GM18526 (cell line): ENCODE results near the gene PPIE.

Experiments
- POLR2A ChIP-seq: IDR thresholded peaks from 3 replicates; pipeline ENCODE4 v1.6.1; 2011; ENCODE audit not compliant: insufficient read length; ENCODE audit errors: extremely low read depth

The PPIE gene

DNA sequence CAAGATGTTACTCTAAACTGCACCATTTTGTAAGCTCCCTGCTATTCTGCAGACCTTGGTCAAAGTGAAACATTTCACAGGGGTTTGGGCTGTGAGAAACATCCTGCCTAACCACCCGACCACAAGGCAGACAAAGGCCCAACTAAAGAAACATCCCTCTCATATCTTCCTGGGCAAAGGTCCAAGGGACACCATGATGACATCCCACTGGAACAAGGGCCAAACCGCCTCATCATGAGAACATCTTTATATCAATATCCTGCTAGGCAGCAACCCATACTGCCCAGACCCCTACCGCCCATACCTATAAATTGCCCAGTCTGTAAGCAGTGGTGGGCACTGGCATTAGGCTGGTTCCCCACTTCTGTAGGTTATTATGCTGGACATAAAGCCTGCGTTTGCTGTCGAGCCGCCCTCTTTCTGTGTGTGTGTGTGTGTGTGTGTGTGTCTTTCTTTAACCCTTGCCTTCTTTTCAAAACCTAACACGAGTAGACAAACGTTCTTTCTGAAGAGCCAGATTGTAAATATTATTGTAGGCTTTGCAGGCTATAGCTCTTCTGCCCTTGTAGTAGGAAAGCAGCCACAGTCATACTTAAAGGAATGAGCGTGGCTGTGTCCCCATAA lies 1.0 kb upstream of the PPIE start:
- TF ChIP-seq POLR2A: no peak

DNA sequence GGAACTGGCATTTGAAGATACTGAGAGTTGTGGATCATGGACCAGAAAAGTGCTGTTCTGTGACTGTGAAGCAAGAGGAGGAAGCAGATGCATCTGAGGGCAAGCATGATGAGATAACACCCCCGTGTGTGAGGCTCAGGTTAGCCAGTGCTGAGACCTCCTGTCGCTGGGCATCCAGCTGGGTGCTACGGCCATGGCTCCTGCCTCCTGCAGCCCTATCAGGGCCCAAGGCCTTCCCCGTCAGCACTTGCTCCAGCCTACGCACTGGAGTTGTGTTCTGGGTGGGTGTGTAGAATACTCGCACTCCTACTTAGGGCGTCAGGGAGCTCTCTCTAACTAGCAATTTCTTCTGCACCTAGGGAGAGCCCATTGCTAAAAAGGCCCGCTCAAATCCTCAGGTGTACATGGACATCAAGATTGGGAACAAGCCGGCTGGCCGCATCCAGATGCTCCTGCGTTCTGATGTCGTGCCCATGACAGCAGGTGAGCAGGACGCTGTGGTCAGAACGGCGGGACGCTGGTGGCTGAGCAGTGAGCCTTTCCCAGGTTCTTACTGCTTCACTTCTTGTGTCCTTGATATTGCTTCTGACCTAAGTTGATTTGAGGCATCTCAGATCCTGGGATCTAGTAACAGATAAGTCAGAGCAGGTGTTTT lies 6.5 kb downstream of the PPIE start:
- no peak for TF ChIP-seq POLR2A

DNA sequence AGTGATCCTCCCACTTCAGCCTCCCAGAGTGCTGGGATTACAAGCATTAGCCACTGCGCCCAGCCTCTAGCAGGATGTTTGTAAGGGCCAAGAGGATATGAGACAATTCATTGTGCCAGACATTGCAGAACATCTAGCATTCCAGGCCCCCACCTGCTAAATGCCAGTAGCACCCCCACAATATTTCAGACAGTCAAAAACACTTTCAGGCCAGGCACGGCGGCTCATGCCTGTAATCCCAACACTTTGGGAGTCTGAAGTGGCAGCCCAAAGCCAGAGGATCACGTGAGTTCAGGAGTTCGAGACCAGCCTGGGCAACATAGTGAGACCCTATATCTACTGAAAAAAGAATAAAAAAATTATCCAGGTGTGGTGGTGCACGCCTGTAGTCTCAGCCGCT lies 12.9 kb downstream of the PPIE start:
- no peak for TF ChIP-seq POLR2A

DNA sequence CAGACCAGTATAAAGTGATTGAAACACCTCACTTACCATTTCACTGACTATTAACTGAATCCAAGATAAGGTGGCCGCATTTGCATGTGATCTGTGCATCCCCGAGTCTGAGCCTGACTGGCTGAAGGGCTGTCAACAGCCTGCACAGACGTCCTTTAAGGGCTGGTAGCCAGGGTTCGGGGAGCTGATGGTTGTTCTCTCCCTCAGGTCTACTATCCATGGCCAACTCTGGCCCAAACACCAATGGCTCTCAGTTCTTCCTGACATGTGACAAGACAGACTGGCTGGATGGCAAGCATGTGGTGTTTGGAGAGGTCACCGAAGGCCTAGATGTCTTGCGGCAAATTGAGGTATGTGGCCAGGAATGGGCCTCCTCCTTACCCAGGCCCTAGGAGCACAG lies 14.0 kb downstream of the PPIE start:
- no peak for TF ChIP-seq POLR2A

DNA sequence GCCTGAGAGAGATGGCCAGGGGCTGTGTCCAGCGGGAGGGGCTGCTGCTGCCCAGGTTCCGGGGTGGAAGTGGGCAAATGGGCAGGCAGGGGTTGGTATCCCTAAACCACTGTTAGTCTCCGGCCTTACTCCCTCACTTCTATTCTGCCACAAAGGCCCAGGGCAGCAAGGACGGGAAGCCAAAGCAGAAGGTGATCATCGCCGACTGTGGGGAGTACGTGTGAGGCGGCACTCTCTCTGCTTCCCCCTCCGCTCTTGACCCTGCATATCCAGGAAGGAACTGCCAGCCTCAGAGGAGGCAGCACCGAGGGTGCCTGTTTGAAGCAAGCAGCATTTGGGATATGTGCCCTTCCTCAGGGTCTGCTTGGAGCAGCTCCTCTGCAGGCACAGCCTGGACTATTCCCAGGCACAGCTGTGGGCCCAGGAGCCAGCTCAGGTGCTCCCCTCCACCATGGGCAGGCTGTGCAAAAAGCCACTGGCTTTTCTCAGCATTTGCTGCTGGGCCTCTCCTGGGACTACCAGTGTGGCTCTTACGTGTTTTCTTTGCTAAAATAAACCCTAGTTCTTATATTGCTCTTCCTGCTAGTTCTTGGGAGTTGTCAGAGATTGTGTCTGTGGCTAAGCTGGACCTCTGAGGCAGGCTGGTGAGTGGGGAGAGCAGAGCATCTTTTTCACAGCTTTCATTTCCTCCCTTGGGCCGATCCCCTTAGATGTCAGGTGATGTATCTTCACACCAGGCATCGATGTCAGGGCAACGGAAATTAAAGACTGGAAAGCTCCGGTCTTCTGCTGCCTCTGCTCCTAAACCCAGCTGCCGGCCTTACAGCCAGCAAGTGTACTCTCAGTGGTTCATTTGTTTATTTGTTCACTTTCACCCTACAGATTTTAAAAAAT lies 14.7 kb downstream of the PPIE start:
- TF ChIP-seq POLR2A: no peak

DNA sequence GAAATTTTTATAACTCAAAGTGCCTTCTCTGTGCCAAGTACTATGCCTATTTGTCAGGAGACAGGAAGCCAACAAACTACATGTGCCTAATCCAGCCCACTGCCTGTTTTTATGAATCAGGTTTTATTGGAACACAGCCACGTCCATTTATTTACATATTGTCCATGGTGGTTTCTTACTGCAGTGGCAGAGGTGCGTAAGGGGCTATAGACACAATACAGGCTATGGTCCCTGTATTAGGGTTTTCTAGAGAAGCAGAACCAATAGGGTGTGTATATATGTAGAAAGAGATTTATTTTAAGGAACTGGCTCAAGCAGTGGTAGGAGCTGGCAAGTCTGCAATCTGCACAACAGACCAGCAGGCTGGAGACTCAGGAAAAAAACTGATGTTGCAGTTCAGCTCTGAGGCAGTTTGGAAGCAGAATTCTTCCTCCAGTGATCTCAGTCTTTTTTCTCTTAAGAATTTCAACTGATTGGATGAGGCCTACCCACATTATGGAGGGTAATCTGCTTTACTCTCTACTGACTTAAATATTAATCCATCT lies 15.4 kb downstream of the PPIE start:
- TF ChIP-seq POLR2A: no peak

DNA sequence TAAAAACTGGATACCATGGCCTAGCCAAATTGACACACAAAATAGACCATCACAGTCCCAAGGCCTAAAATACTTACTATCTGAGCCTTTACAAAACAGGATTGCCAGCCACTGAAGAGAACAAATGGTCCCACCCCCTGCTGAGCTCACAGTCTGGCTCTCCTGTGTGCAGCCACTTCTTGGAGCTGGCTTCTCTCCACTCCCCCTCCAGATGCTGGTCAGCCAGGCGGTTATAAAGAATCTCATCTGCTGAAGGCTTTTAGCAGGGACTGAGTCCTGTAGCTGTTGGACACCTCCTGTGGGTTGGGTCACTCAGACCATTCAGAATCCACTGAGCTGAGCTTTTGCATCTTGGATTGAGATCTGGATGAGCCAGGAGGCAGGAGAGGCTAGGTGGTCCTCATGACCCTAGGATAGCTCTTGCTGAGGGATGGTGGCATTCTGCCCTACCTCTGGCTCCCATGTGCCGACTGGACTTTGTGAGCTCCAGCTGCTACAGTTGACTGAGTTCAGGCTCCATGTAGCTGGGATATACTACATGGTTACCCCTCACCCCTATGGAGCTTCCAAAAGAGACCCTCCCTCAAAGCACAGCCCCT lies 16.3 kb downstream of the PPIE start:
- no peak for TF ChIP-seq POLR2A

DNA sequence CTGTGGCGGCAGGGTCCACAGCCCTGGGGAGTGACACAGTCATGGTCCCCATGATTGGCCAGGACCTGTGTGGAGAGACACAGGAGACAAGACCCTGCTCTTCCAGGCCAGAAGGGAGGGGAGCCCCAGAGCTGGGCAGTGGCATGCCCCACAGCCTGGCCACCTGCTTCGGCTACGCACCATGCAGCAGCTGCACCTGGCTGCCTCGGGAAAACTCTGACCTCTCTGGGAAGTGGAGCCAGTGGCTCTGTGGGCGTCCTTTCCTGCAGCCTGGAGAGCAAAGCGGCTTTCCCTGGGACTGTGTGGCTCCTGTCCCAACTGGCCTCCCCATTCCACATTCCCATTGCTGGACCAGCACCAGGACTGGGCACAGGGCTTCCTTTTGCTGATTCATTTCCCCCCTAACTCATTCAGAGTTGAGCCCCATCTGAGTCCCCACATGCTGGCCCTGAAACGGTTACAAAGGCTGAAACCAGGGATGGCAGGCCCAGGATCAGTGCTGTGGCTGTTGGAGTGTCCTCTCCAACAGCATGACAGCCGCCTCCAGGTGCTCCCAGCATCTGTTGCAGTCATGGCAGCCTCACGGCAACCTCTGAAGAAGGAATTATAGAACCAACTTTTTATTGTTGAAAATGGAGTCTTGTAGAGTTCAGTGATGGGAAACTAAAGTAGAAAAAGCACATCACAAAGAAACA lies 17.4 kb downstream of the PPIE start:
- TF ChIP-seq POLR2A: no peak

DNA sequence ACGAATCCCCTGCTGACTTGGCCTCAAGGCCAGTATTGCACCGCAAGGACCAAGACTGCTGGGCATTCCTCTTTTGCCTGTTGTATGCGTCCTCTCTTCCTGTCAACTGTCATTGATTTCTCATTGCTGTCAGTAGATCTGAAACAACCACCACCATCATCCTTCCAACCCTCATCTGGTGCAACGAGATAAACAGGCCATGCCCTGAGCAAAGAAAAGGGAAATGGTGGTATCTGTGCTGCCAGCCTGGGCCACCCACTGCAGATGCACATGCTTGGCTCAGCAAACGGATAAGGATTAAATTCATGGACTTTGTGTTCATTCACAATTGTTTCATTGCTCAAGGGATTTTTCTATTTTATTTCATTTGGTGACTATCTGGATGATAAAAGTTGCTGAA lies 18.8 kb downstream of the PPIE start:
- no peak for TF ChIP-seq POLR2A

DNA sequence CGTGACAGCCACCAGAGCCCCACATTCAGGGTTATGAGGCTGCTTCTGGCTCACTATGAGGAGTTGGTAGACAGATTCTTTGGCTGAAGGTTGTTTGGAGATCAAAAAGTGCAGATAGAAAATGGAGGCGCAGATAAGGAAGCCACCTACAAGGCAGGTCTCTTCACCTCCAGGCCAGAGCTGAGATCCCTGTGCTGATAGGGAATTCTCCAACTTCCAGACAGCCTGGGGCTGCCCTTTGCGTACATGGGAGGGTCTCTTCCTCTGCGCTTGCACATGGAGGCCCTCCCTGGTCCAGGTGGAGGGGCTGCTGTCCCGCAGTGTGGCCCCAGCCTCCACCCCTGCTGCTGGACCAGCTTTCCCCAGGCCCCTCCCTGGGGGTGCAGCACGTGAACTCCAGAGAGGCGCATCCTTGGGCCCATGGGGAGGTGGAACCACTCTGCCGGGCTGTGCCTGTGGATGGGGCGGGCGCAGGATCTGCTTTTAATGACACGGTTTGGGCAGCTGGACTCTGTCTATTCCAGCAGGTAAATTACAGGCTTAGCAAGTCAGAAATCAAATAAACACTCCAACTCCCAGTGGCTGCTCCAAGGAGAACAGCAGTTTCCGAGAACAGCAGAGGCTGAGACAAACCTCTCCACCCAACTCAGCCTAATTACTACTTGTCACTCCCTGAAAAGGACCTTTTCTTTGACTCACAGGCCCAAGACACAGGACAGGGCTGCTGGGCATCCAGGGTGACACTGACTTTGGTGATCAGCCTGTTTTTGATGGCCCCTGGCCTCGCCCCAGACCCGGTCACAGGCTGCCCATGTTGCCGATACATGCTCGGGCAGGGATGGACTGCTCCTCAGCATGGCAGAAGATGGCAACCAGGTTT lies 20.1 kb downstream of the PPIE start:
- no peak for TF ChIP-seq POLR2A

DNA sequence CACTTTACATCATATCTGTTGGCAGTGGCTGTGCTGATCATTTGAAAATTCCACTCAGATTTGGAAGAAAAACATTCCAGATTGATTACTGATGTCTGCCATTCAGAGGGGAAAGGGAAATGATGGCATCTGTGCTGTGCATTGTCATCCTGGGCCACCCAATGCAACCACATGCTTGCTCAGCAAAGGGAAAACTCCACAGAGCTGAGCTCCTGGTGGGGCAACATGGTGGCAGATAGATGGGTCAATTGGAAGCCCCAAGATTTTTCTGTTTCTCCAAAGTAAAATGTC lies 20.7 kb downstream of the PPIE start:
- no peak for TF ChIP-seq POLR2A

DNA sequence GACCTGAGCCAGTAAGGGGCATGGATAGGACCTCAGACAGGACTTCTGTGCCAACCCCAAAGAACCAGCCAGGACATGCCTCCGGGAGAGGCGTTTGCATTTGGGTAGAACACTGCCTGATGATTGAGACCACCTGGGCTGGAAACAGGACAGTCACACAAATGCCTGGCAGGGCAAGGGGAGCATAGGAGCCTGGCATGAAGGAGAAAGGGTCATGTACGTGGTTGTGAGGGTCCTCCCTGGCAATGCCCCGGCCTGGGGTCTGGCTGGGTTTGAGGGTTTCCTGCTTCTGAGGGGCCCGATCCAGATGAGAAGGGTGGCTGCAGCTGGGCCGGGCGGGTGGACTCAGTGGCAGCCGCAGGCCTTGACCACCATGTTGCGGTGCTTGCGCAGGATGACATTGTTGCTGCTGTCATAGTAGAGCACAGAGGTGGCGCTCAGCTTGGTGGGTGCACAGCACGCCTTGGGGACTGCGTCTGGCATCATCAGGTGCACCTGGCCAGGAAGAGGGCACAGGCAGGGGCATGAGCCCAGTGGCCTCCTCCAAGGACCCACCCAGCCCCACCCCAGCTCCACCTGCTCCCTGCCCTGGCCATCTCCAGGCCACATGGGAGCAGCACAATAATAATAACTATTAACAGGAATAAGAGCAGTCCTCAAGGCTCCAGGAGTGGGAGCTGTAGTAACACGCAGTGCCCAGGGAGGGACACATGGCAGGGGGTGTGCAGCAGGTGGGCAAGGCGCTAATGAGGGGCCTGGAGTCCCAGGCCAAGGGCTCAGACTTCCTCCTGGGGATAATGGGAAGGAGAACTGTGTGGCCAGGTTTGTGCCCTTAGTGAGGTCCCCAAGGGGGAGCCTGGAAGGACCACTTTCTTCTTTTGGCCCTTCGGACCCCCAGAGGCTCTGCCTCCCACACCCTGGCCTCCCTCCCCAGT lies 21.7 kb downstream of the PPIE start:
- no peak for TF ChIP-seq POLR2A

DNA sequence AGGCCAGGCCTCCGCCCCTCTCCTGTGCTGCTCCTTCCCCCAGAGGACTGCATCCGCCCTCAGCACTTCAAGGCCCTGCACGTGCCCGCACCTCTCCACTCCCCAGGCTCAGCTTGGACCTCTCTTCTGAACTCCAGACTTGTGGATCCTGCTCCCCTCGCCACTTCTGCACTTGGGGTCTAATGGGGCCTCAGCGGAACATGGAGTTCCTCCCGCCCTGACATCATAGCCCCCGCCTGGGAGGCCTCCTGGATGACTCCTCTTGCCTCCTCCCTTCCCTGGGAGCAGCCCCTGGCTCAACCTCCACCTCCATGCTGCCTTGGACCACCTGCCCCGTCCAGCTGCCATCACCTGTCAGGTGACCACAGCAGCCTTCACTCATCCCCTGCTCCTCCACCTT lies 22.3 kb downstream of the PPIE start:
- TF ChIP-seq POLR2A: no peak
